HepG2 (cell line): ENCODE data around the gene HBA1. TPM values are rescaled to one million over a fixed set of nuclear protein-coding genes. Genes with fewer than 3 reads are reported as not detected.

Experiments
- ATAC-seq: fragments of 200-7000 bp; cut with Tn5 transposase; 3 replicates; pipeline ENCODE4 v1.9.1; 2020; ENCODE audit warnings: mild to moderate bottlenecking, moderate library complexity
- BruUV-seq: library from RNA; stranded (reverse); fragments of 400-500 nt; replicated peaks from 2 replicates; lab custom pipeline; 2021; lab: Mats Ljungman, UMichigan
- CTCF ChIA-PET: fragments of 300-600 bp; formaldehyde crosslinking; extraction: SDS; loops from one replicate; lab custom pipeline; 2021; ENCODE audit warnings: low total read pairs, inconsistent platforms, low intra/inter-chr PET ratio; lab: Yijun Ruan, JAX
- POLR2A ChIA-PET: fragments of 350-600 bp; sonication (Branson Sonifier 250); formaldehyde crosslinking; loops from one replicate; lab custom pipeline; 2020; ENCODE audit warnings: antibody characterized with exemption, inconsistent platforms; lab: Yijun Ruan, JAX
- DNase-seq: peaks from one replicate; pipeline ENCODE4 v3.0.0-alpha.2; 2015; ENCODE audit warnings: low spot score
- FAIRE-seq: peaks from 3 replicates; lab custom pipeline; 2011; peaks lifted over from hg19 to GRCh38; lab: Jason Lieb, UNC
- H2AFZ ChIP-seq: one replicate; pipeline ENCODE4 v1.6.1; 2011; ENCODE audit warnings: low read length, inconsistent platforms
- H3K27ac ChIP-seq: fragments of 300-600 bp; 3 replicates; pipeline ENCODE4 v1.8.0; 2011; ENCODE audit warnings: mixed run types, mild to moderate bottlenecking, mixed read lengths, low read length, inconsistent platforms; ENCODE audit not compliant: insufficient read depth; ENCODE audit errors: extremely low read length
- H3K27me3 ChIP-seq, 2 experiments: fragments of 200-600 bp in 1 of 2; 2 replicates in 1 of 2; 3 replicates in 1 of 2; pipeline versions ENCODE4 v1.6.0 to v1.8.0; 2011; ENCODE audit warnings: low read length in 2 of 2, mild to moderate bottlenecking in 2 of 2, moderate library complexity in 2 of 2, inconsistent platforms in 1 of 2; ENCODE audit not compliant: insufficient read depth in 2 of 2, control insufficient read depth in 1 of 2
- H3K36me3 ChIP-seq, 2 experiments: fragments of 200-600 bp in 1 of 2; replicated peaks in 1 of 2; 2 replicates in 1 of 2; 3 replicates in 1 of 2; pipeline versions ENCODE4 v1.5.1 to v1.8.0; 2011; ENCODE audit warnings: low read length in 2 of 2, inconsistent platforms in 1 of 2; ENCODE audit not compliant: insufficient read depth in 2 of 2, control insufficient read depth in 1 of 2
- H3K4me1 ChIP-seq: 2 replicates; pipeline ENCODE4 v1.5.1; 2012; ENCODE audit warnings: low read length, inconsistent platforms; ENCODE audit not compliant: insufficient read depth
- H3K4me2 ChIP-seq: 2 replicates; pipeline ENCODE4 v1.6.0; 2011; ENCODE audit warnings: low read depth, low read length, inconsistent platforms
- H3K4me3 ChIP-seq, 3 experiments: fragments of 200-600 bp in 1 of 3; sonication (generic), shearing (Covaris generic) in 1 of 3; replicated peaks in 1 of 3; 2 replicates each; pipeline ENCODE4 v1.5.1; 2011 to 2016; ENCODE audit warnings: low read length in 3 of 3, inconsistent platforms in 2 of 3, low read depth in 2 of 3, mild to moderate bottlenecking in 2 of 3, control low read depth in 1 of 3, mixed read lengths in 1 of 3; ENCODE audit not compliant: insufficient read depth in 1 of 3
- H3K79me2 ChIP-seq: one replicate; pipeline ENCODE4 v1.6.1; 2011; ENCODE audit warnings: low read length, inconsistent platforms; ENCODE audit not compliant: insufficient read depth
- H3K9ac ChIP-seq: 2 replicates; pipeline ENCODE4 v1.6.0; 2011; ENCODE audit warnings: mild to moderate bottlenecking, low read depth, low read length, inconsistent platforms; ENCODE audit not compliant: insufficient read depth
- H3K9me3 ChIP-seq: 2 replicates; pipeline ENCODE4 v1.5.1; 2012; ENCODE audit warnings: mild to moderate bottlenecking, low read length
- H4K20me1 ChIP-seq: 2 replicates; pipeline ENCODE4 v1.6.0; 2011; ENCODE audit warnings: inconsistent platforms, mild to moderate bottlenecking, low read length, moderate library complexity; ENCODE audit not compliant: insufficient read depth
- AGO2 ChIP-seq: fragments of 200-400 bp; formaldehyde crosslinking; optimal IDR thresholded peaks from 2 replicates; pipeline ENCODE3; 2017; ENCODE audit warnings: mild to moderate bottlenecking, low read depth, low read length, moderate library complexity
- POLR2A ChIP-seq, 2 experiments: IDR thresholded peaks; 2 replicates each; pipeline ENCODE4 v1.6.1; 2011; ENCODE audit warnings: low read depth in 2 of 2, low read length in 2 of 2, mild to moderate bottlenecking in 1 of 2, moderate library complexity in 1 of 2; ENCODE audit not compliant: insufficient read depth in 1 of 2
- RBFOX2 ChIP-seq: fragments of 200-400 bp; formaldehyde crosslinking; IDR thresholded peaks from 2 replicates; pipeline ENCODE4 v1.6.1; 2017; ENCODE audit warnings: low read depth, mild to moderate bottlenecking, low read length
- RBM22 ChIP-seq: fragments of 200-400 bp; formaldehyde crosslinking; optimal IDR thresholded peaks from 2 replicates; pipeline ENCODE3; 2017; ENCODE audit warnings: mild to moderate bottlenecking, low read length, moderate library complexity
- ZBTB39 ChIP-seq: sonication (generic); formaldehyde crosslinking; IDR thresholded peaks from 2 replicates; pipeline ENCODE4 v1.5.0; 2020; ENCODE audit warnings: missing genetic modification reagents
- ZNF343 ChIP-seq: sonication (generic); formaldehyde crosslinking; IDR thresholded peaks from 2 replicates; pipeline ENCODE4 v1.4.0; 2020; ENCODE audit warnings: mild to moderate bottlenecking, missing genetic modification reagents
- ZNF367 ChIP-seq: sonication (generic); formaldehyde crosslinking; IDR thresholded peaks from 2 replicates; pipeline ENCODE4 v1.4.0; 2020; ENCODE audit warnings: missing genetic modification reagents, borderline replicate concordance
- WGBS: methylation state at CpG from one replicate; pipeline ENCODE4 v1.1.6; 2017; ENCODE audit warnings: low lambda C conversion rate; 5-methylcytosine and 5-hydroxymethylcytosine counted together
- in situ Hi-C: cut with HindIII; loops from 2 replicates; pipeline ENCODE4 v1.10.0; 2017; ENCODE audit warnings: low pct_unique_long_range_greater_than_20kb; ENCODE audit not compliant: extremely low pct_ligation_motif_present
- intact Hi-C: fragments of 100-400 bp; cut with micrococcal nuclease; formaldehyde crosslinking; loops from one replicate; pipeline ENCODE4 v1.10.0; 2022; ENCODE audit not compliant: unreplicated experiment
- polyA plus RNA-seq, 8 experiments: library from polyadenylated mRNA; depleted of rRNA in 3 of 8; stranded (reverse) in 7 of 8; unstranded in 1 of 8; fragments of >200 nt; fragmentation: Illumina TruSeq in 4 of 8; extraction: Trizol in 4 of 8; gene quantifications; 2 replicates each; pipeline versions ENCODE4 v1.2.1 to v1.2.3, GENCODE V29; 2011 to 2016; ENCODE audit warnings: low read depth in 4 of 8, missing spikeins in 1 of 8, mixed read lengths in 1 of 8; ENCODE audit not compliant: insufficient read depth in 1 of 8
- total RNA-seq, 5 experiments: library from RNA; depleted of rRNA; stranded (reverse); fragments of >200 nt; fragmentation: Illumina TruSeq; extraction: Trizol; gene quantifications; 2 replicates each; pipeline ENCODE4 v1.2.3, GENCODE V29; 2016; ENCODE audit warnings: low read depth in 1 of 5

Gene HBA1
- total and polyA plus RNA-seq, 2 of the 13 experiments (the other 11 are each of a cell fraction or from before 2014, with no cell fraction given) = 0.59 TPM; not detected in 1

- TF ChIP-seq ZBTB39 (CRISPR knock-in tag) = no peak
- no peak for TF ChIP-seq ZNF343 (CRISPR knock-in tag)
- no peak for TF ChIP-seq RBFOX2
Observed at GRCh38 chr16:185691-186090, 9.2 kb downstream of the HBA1 start (continued).

GRCh38 chr16:187330-187729 lies 10.8 kb downstream of the HBA1 start:
- Histone ChIP-seq H3K4me2 (no peak overlapping the region), H3K4me3 (no peak overlapping the region), H3K4me1 (no peaks in the 10 kb centered on the region), H3K36me3 (peaks cover 23 to 41% of the 10 kb centered on the region in 2 experiments), H3K9ac (no peak overlapping the region), H4K20me1 (0 out of 2 replicates have a peak, but pooled peaks cover 4% of the 10 kb centered on the region), H2AFZ (no peak overlapping the region), H3K9me3 (no peaks in the 10 kb centered on the region), H3K79me2 (no peaks in the 10 kb centered on the region), H3K27ac (no peak overlapping the region), H3K27me3 (no peaks in the 10 kb centered on the region)
- ATAC-seq = no peak
- ChIA-PET POLR2A (no interaction called here), CTCF (no interaction called here)
- TF ChIP-seq RBM22 (peak; percentile 26), ZNF367 (no peak), AGO2 (peak; percentile 15), POLR2A (IDR thresholded peaks at IDR 0.05; ENCODE audit: insufficient read depth in 1 of 2, low read depth in 2 of 2, low read length in 2 of 2) (0 out of 4 replicates have a peak, but pooled peaks of 1 of the 2 experiments have one; percentile 24)
- no peak for FAIRE-seq
- no TSS peak for BruUV-seq
- in situ Hi-C loops (no loop called here), intact Hi-C loops (no loop called here)
- 100% methylated on average over 6 of the region's 8 CpGs for WGBS
- DNase-seq = no peak
